ENCODE results near the gene ZNF236. TPM values are rescaled to one million over a fixed set of nuclear protein-coding genes. Genes with fewer than 3 reads are reported as not detected.
A peak's percentile ranks its signal among the peaks of the same experiment; 100 is the strongest.

The ZNF236 gene
- total RNA-seq, 1 donor, result 11.6 TPM

- no peak overlapping the region for H3K4me3 ChIP-seq (ENCODE audit: insufficient read depth, low read length)
- H3K79me2 ChIP-seq (ENCODE audit: insufficient read depth, low read length), result no peaks in the 10 kb centered on the region
- H3K4me2 ChIP-seq (ENCODE audit: insufficient read depth, low read length), result no peak overlapping the region
- H3K27me3 ChIP-seq (ENCODE audit: insufficient read depth, low read length), result no peaks in the 10 kb centered on the region
- no peak for DNase-seq (ENCODE audit: insufficient read length, low spot score, missing footprints)
- no peaks in the 10 kb centered on the region for H3K4me1 ChIP-seq (ENCODE audit: insufficient read depth, low read length)
- H3K9me3 ChIP-seq (ENCODE audit: low read depth, low read length), result no peaks in the 10 kb centered on the region
- no peaks in the 10 kb centered on the region for H4K20me1 ChIP-seq (ENCODE audit: insufficient read depth, low read length)
- no peak for TF ChIP-seq CTCF (IDR thresholded peaks at IDR 0.05; ENCODE audit: extremely low read depth, low read depth, low read length)
- H3K36me3 ChIP-seq (ENCODE audit: insufficient read depth, low read length), result peaks cover 38% of the 10 kb centered on the region
- H2AFZ ChIP-seq (ENCODE audit: low read length), result no peak overlapping the region
- no peak overlapping the region for H3K27ac ChIP-seq (ENCODE audit: low read depth, low read length)
These were observed 85.9 kb downstream of the ZNF236 start for GRCh38 chr18:76908277-76908676.

DNA sequence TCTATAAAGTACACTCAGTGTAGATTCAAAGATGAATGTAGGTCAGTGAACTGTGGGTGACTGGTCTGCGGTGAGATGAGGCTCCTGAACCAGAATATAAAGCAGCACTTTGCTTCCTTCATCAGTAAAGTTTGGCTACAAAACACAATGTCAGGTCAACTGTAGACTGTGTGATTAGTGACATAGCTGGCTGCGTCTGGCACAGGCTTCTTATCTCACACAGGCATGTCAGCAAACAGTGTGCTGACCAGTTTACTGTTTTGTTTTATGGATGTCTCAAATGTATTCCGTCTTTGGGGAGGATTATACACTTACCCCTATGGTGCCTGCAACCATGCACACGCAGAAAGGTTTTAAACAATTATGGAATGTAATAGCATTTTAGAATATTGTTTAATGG lies 87.1 kb downstream of the ZNF236 start:
- H3K4me2 ChIP-seq (ENCODE audit: insufficient read depth, low read length), result no peak overlapping the region
- H3K79me2 ChIP-seq (ENCODE audit: insufficient read depth, low read length), result no peaks in the 10 kb centered on the region
- no peak for TF ChIP-seq CTCF (IDR thresholded peaks at IDR 0.05; ENCODE audit: extremely low read depth, low read depth, low read length)
- H3K27me3 ChIP-seq (ENCODE audit: insufficient read depth, low read length), result no peaks in the 10 kb centered on the region
- H3K27ac ChIP-seq (ENCODE audit: low read depth, low read length), result no peak overlapping the region
- no peak for DNase-seq (ENCODE audit: insufficient read length, low spot score, missing footprints)
- no peaks in the 10 kb centered on the region for H3K9me3 ChIP-seq (ENCODE audit: low read depth, low read length)
- no peaks in the 10 kb centered on the region for H3K4me1 ChIP-seq (ENCODE audit: insufficient read depth, low read length)
- H4K20me1 ChIP-seq (ENCODE audit: insufficient read depth, low read length), result no peaks in the 10 kb centered on the region
- H3K36me3 ChIP-seq (ENCODE audit: insufficient read depth, low read length), result peaks cover 44% of the 10 kb centered on the region
- H3K4me3 ChIP-seq (ENCODE audit: insufficient read depth, low read length), result no peak overlapping the region
- H2AFZ ChIP-seq (ENCODE audit: low read length), result no peak overlapping the region

- no peaks in the 10 kb centered on the region for H3K27me3 ChIP-seq (ENCODE audit: insufficient read depth, low read length)
- peaks cover 38% of the 10 kb centered on the region for H3K36me3 ChIP-seq (ENCODE audit: insufficient read depth, low read length)
- no peak overlapping the region for H2AFZ ChIP-seq (ENCODE audit: low read length)
- no peak overlapping the region for H3K4me2 ChIP-seq (ENCODE audit: insufficient read depth, low read length)
- no peaks in the 10 kb centered on the region for H3K79me2 ChIP-seq (ENCODE audit: insufficient read depth, low read length)
- DNase-seq (ENCODE audit: insufficient read length, low spot score, missing footprints), result peak; percentile 25
- H3K9me3 ChIP-seq (ENCODE audit: low read depth, low read length), result no peaks in the 10 kb centered on the region
- no peaks in the 10 kb centered on the region for H4K20me1 ChIP-seq (ENCODE audit: insufficient read depth, low read length)
- no peak for TF ChIP-seq CTCF (IDR thresholded peaks at IDR 0.05; ENCODE audit: extremely low read depth, low read depth, low read length)
- no peak overlapping the region for H3K27ac ChIP-seq (ENCODE audit: low read depth, low read length)
- H3K4me3 ChIP-seq (ENCODE audit: insufficient read depth, low read length), result no peak overlapping the region
- no peaks in the 10 kb centered on the region for H3K4me1 ChIP-seq (ENCODE audit: insufficient read depth, low read length)
These were observed 89.1 kb downstream of the ZNF236 start for GRCh38 chr18:76911440-76911839.

- Histone ChIP-seq H3K4me3 (ENCODE audit: insufficient read depth, low read length) (no peak overlapping the region), H3K4me2 (ENCODE audit: insufficient read depth, low read length) (no peak overlapping the region), H3K79me2 (ENCODE audit: insufficient read depth, low read length) (no peaks in the 10 kb centered on the region), H3K4me1 (ENCODE audit: insufficient read depth, low read length) (no peaks in the 10 kb centered on the region), H3K36me3 (ENCODE audit: insufficient read depth, low read length) (peaks cover 44% of the 10 kb centered on the region), H3K9me3 (ENCODE audit: low read depth, low read length) (no peaks in the 10 kb centered on the region), H3K27me3 (ENCODE audit: insufficient read depth, low read length) (no peaks in the 10 kb centered on the region), H2AFZ (ENCODE audit: low read length) (no peak overlapping the region), H3K27ac (ENCODE audit: low read depth, low read length) (no peak overlapping the region), H4K20me1 (ENCODE audit: insufficient read depth, low read length) (no peaks in the 10 kb centered on the region)
- DNase-seq (ENCODE audit: insufficient read length, low spot score, missing footprints), result no peak
- no peak for TF ChIP-seq CTCF (IDR thresholded peaks at IDR 0.05; ENCODE audit: extremely low read depth, low read depth, low read length)
These were observed 91.2 kb downstream of the ZNF236 start for GRCh38 chr18:76913583-76913982.
